Omental fat pad (tissue), 4 donors: Measurements from ENCODE around the gene KPNA3. TPM values are rescaled to one million over a fixed set of nuclear protein-coding genes. Genes with fewer than 3 reads are reported as not detected.

ENCODE experiments used
- ATAC-seq: fragments of 150-250 bp; one replicate; pipeline ENCODE4 v1.9.1; 2016; ENCODE audit warnings: mild to moderate bottlenecking, moderate library complexity; ENCODE audit not compliant: low FRiP score
- DNase-seq: peaks from one replicate; pipeline ENCODE4 v3.0.0-alpha.2; 2019; ENCODE audit warnings: low spot score
- total RNA-seq, 4 donors: library from RNA; depleted of rRNA; stranded (reverse); fragments of >200 nt; gene quantifications; one replicate each; pipeline ENCODE4 v1.1.0, GENCODE V29; 2016
- TF ChIP-seq, protein P1 (sequence below), 3 donors: fragments of 450-650 bp; IDR thresholded peaks; one replicate each; pipeline ENCODE4 v1.5.1; 2016 to 2017; ENCODE audit warnings: antibody characterized with exemption in 3 of 3, mild to moderate bottlenecking in 3 of 3, moderate library complexity in 2 of 3

KPNA3 gene, protein sequence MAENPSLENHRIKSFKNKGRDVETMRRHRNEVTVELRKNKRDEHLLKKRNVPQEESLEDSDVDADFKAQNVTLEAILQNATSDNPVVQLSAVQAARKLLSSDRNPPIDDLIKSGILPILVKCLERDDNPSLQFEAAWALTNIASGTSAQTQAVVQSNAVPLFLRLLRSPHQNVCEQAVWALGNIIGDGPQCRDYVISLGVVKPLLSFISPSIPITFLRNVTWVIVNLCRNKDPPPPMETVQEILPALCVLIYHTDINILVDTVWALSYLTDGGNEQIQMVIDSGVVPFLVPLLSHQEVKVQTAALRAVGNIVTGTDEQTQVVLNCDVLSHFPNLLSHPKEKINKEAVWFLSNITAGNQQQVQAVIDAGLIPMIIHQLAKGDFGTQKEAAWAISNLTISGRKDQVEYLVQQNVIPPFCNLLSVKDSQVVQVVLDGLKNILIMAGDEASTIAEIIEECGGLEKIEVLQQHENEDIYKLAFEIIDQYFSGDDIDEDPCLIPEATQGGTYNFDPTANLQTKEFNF
- 10 to 100 TPM; 25.1 to 31.8 (median 27.6) TPM for total RNA-seq

DNA sequence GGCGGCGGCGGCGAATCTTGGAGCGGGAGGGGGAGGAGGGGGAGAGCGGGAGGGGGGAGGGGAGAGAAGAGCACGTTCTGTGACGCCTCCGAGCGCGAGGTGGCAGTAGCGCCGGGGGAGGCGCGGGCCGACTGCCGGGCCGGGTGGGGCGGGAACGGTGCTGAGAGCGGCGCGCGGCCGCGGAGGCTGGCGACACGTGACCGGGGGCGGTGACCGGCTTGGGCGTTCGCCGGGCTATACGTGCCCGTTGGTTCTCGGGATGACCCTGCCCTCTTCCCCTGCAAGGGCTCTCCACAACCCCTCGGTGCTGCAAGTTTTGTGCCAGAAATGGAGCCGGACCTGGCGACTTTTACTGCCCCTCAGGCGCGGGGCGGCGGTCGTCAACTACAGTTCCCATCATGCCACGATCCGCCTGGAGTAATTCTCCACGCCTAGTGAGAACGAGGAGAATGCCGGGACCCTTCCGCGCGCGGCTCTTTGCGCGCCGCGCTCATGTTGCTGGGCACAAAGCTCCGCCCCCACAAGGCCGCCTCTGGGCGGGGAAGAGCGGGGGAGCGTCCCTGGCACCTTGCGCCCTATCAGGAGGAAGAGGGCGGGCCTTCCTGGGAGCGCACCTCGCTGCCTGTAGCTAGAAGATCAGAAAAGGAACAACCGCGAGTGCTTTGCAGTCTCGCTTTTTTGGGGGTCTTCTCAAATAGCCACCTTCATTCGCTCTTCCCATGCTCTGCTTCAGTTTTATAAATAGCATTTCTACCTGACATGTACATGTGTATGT lies at the start of gene KPNA3:
KPNA3 (minus strand) TSS at position 133 of the 775 bp plus-strand sequence. CDS start 176 bp downstream, outside the sequence.
- TF ChIP-seq, protein P1, sequence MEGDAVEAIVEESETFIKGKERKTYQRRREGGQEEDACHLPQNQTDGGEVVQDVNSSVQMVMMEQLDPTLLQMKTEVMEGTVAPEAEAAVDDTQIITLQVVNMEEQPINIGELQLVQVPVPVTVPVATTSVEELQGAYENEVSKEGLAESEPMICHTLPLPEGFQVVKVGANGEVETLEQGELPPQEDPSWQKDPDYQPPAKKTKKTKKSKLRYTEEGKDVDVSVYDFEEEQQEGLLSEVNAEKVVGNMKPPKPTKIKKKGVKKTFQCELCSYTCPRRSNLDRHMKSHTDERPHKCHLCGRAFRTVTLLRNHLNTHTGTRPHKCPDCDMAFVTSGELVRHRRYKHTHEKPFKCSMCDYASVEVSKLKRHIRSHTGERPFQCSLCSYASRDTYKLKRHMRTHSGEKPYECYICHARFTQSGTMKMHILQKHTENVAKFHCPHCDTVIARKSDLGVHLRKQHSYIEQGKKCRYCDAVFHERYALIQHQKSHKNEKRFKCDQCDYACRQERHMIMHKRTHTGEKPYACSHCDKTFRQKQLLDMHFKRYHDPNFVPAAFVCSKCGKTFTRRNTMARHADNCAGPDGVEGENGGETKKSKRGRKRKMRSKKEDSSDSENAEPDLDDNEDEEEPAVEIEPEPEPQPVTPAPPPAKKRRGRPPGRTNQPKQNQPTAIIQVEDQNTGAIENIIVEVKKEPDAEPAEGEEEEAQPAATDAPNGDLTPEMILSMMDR (IDR thresholded peaks at IDR 0.05), result no peak
- peak; percentile 95 for ATAC-seq
- peak; percentile 66 for DNase-seq

DNA sequence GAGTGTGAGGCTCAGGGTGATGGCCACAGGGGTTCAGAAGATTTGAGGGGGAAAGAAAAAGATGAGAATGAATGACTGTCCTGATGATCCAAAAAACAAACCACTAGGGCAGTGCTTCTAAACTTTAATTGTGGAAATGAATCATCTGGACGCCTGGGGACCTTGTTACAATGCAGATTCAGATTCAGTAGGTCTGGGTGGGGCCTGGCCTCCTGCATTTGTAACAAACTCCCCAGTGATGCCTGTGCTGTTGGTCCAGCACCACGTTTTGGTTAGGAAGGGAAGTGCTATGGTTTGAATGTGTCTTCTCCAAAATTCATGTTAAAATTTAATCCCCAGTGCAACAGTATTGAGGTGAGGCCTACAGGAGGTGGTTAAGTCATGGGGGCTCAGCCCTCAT lies 49.5 kb upstream of the KPNA3 start:
- ATAC-seq, result no peak
- TF ChIP-seq, protein P1 (IDR thresholded peaks at IDR 0.05), result no peak
- DNase-seq, result no peak

DNA sequence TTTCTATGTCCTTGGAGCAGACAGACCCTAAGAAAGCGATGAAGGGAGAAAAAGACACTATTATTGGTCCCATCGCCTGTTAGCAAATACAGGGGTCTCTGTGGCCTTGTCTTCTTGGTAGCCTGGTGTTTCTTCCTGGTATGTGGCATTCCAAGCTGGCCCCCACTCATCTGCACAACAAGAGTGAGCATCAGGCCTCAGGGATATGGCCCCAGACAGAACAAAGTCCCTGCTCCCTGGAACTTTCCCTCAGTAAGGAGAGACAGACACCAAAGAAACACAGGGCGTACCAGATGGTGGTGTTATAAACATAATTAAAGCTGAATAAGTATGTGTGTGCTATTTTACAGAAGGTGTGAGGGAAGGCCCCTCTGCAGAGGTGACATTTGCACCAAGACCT lies 48.2 kb upstream of the KPNA3 start:
- DNase-seq (no peak), ATAC-seq (no peak)
- TF ChIP-seq, protein P1 (IDR thresholded peaks at IDR 0.05), result no peak

DNA sequence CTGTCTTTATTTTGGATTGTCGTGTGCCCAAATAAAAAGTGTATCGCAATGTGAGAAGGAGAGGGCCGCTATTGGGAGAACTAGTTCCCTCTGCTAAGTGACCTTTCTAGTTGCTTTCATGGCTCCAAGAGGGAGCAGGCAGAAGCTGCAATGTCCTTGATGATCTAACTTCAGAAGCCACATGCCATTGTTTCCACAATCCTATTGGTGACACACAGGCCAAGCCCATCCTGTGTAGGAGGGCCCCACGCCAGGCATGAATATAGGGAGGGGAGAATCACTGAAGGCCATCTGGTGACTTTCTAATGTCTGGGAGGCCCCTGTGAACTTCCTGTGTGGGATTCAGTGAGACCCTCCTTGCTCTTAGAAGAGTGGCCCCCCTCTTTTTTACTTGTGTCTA lies 47.8 kb upstream of the KPNA3 start:
- TF ChIP-seq, protein P1 (IDR thresholded peaks at IDR 0.05), result no peak
- ATAC-seq (no peak), DNase-seq (no peak)

DNA sequence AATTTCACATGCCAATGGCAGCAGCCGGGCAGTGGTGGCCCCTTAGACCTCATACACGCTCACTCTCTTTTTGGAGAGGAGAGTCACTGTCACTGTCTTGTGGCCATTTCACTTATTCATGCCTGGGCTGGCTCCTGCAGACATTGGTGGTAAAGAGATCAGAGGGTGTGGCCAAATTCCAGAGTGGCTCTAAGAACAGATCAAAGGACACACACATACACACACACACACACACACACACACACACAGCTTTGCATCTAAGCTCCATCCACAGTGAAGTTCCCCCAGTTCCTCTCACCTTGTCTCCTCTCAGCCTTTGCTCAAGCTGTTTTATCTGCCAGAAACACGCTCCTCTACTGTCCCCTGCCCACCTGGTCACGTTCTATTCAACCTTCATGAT lies 46.5 kb upstream of the KPNA3 start:
- no peak for ATAC-seq
- TF ChIP-seq, protein P1 (IDR thresholded peaks at IDR 0.05), result no peak
- no peak for DNase-seq

DNA sequence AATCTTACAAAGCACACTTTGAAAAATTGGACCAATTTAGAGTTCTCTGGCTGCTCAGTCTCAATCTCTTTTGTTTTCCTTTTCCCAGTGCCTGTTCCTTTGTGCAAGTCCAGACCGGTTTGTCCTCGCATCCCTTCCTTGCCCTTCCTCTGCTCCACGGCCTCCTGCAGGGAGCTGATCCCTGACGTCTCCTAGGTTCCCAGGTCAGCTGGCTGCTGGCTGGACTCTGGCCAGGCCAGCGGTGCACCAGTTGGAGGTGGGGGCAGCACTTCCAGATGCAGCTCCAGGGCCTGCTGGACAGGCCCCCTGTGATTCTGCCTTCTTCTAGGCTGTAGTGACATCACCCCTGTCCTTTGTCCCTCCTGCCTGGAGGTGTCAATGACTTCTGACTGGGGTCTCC lies 44.0 kb upstream of the KPNA3 start:
- TF ChIP-seq, protein P1 (IDR thresholded peaks at IDR 0.05), result no peak
- no peak for ATAC-seq

More for the DNA sequence above, 44.0 kb upstream of the KPNA3 start:
- no peak for DNase-seq
